Loucy (cell line): ENCODE data around the gene HPGD.

Experiments used
- CTCF ChIP-seq: fragments of 200-600 bp; sonication (generic); conservative IDR thresholded peaks from 2 replicates; pipeline ENCODE4 v1.5.1; 2014; ENCODE audit warnings: mild to moderate bottlenecking, antibody characterized with exemption, low read length
- EZH2phosphoT487 ChIP-seq: fragments of 200-600 bp; IDR thresholded peaks from 2 replicates; pipeline ENCODE4 v1.6.1; 2018; ENCODE audit warnings: antibody characterized with exemption, mild to moderate bottlenecking, moderate library complexity, borderline replicate concordance

- TF ChIP-seq CTCF (no peak), EZH2phosphoT487 (no peak)
Observed at GRCh38 chr4:174553828-174554227, 31.5 kb upstream of the HPGD start.
